RWPE2 (cell line): ENCODE measurements around the gene FIGN.
A peak's percentile ranks its signal among the peaks of the same experiment; 100 is the strongest.

Experiments
- ATAC-seq: fragments of 200-7000 bp; cut with Tn5 transposase; 3 replicates; pipeline ENCODE4 v1.9.1; 2021; ENCODE audit warnings: low read depth
- DNase-seq: peaks from one replicate; pipeline ENCODE4 v3.0.0-alpha.2; 2020; ENCODE audit warnings: low spot score
- H3K27ac ChIP-seq: fragments of 450-650 bp; 2 replicates; pipeline ENCODE4 v1.5.1; 2017; ENCODE audit warnings: mild to moderate bottlenecking; ENCODE audit not compliant: poor library complexity, severe bottlenecking
- H3K27me3 ChIP-seq: fragments of 250-450 bp; sonication (Bioruptor Pico); 2 replicates; pipeline ENCODE4 v1.5.1; 2021; ENCODE audit warnings: mild to moderate bottlenecking, moderate library complexity; ENCODE audit not compliant: insufficient read depth, poor library complexity, severe bottlenecking
- H3K36me3 ChIP-seq: fragments of 250-450 bp; sonication (Bioruptor Pico); 2 replicates; pipeline ENCODE4 v1.5.1; 2020; ENCODE audit warnings: low read depth, mild to moderate bottlenecking, moderate library complexity
- H3K4me1 ChIP-seq: fragments of 250-450 bp; sonication (Bioruptor Pico); 2 replicates; pipeline ENCODE4 v1.5.1; 2021; ENCODE audit warnings: mild to moderate bottlenecking, moderate library complexity; ENCODE audit not compliant: insufficient read depth, poor library complexity, severe bottlenecking
- H3K4me3 ChIP-seq: fragments of 250-450 bp; sonication (Bioruptor Pico); 2 replicates; pipeline ENCODE4 v1.5.1; 2021; ENCODE audit warnings: mild to moderate bottlenecking, moderate library complexity; ENCODE audit not compliant: severe bottlenecking
- H3K9me3 ChIP-seq: fragments of 250-450 bp; sonication (Bioruptor Pico); 2 replicates; pipeline ENCODE4 v1.5.1; 2021; ENCODE audit warnings: mild to moderate bottlenecking, moderate library complexity; ENCODE audit not compliant: severe bottlenecking
- CTCF ChIP-seq: fragments of 450-650 bp; IDR thresholded peaks from one replicate; pipeline ENCODE4 v1.5.1; 2017; ENCODE audit warnings: mild to moderate bottlenecking, moderate library complexity; ENCODE audit not compliant: poor library complexity, severe bottlenecking

Gene FIGN

DNA sequence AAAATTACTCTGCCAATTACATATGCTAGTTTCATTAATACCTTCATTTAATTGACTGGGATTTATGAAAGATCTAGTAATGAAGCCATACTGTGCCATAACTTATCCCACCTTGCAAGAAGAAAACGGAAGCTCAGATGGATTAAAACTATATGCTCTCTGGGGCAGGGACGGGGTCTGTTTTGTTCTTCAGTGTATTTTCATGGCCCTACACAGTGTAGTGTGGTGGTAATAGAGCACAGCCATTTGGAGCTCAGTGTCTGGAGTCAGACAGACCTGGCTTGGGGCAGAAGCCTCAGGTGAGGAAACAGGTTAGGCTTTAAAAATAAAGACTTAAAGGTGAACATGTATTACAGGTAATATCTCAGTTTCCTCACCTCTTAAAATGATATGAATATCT, 62.3 kb downstream of the FIGN start:
- H3K4me3 ChIP-seq: no peak overlapping the region
- no peaks in the 10 kb centered on the region for H3K4me1 ChIP-seq
- ATAC-seq: no peak
- no peak for TF ChIP-seq CTCF
- no peaks in the 10 kb centered on the region for H3K27me3 ChIP-seq
- H3K36me3 ChIP-seq: no peaks in the 10 kb centered on the region
- H3K9me3 ChIP-seq: no peaks in the 10 kb centered on the region
- no peak overlapping the region for H3K27ac ChIP-seq
- no peak for DNase-seq

DNA sequence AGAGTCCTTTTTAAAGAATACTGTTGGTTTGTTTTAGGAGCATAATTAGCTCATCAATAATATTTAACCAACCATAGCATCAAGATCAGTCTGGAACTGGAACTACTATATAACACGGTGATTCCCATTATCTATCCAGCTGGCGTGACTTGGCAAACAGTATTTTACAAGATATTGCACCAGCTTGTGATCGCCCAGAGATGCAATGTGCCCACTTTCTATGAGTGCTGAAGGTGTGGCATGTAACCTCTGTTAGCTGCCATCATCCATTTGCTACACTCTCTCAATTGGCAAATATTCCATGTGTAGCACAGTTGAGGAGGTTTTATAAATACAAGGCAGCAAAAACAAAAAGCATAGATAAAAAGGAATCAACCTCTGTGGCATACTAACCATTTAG, 64.9 kb downstream of the FIGN start:
- no peaks in the 10 kb centered on the region for H3K9me3 ChIP-seq
- no peaks in the 10 kb centered on the region for H3K27me3 ChIP-seq
- H3K4me1 ChIP-seq: peaks cover 23% of the 10 kb centered on the region
- no peak for ATAC-seq
- H3K27ac ChIP-seq: no peak overlapping the region
- H3K4me3 ChIP-seq: no peak overlapping the region
- DNase-seq: no peak
- no peaks in the 10 kb centered on the region for H3K36me3 ChIP-seq
- no peak for TF ChIP-seq CTCF

DNA sequence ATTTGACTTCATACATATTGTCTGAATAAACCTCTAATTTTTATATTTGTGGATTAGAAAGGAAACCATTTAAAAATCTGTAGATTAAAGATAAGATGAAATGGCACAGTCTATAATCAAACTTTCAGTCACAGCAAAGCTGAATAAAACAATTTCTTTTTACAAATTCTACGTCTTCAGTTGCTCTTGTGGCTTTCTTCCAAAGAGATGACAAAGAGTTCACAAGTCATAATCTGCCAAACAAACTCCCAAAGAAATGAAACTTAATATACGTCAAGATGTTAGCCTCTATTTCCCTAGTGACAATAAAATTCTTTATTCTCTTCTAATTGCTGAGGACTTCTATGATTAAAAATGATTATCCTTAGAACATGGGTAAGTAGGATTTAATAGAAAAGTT, 66.3 kb downstream of the FIGN start:
- no peak overlapping the region for H3K27ac ChIP-seq
- H3K27me3 ChIP-seq: no peaks in the 10 kb centered on the region
- DNase-seq: no peak
- no peaks in the 10 kb centered on the region for H3K9me3 ChIP-seq
- H3K4me3 ChIP-seq: no peak overlapping the region
- TF ChIP-seq CTCF: no peak
- H3K36me3 ChIP-seq: no peaks in the 10 kb centered on the region
- peaks cover 38% of the 10 kb centered on the region for H3K4me1 ChIP-seq
- ATAC-seq: no peak

- Histone ChIP-seq H3K27me3 (no peaks in the 10 kb centered on the region), H3K4me1 (peaks cover 42% of the 10 kb centered on the region), H3K36me3 (no peaks in the 10 kb centered on the region), H3K9me3 (no peaks in the 10 kb centered on the region), H3K4me3 (no peak overlapping the region), H3K27ac (peak overlapping the region; percentile 86)
- DNase-seq: no peak
- ATAC-seq: peak; percentile 98
- TF ChIP-seq CTCF: no peak
These were observed 68.5 kb downstream of the FIGN start for GRCh38 chr2:163667064-163667887.

- no peak for ATAC-seq
- no peak for TF ChIP-seq CTCF
These were observed 70.0 kb downstream of the FIGN start for GRCh38 chr2:163665817-163666216.

More at GRCh38 chr2:163665817-163666216, 70.0 kb downstream of the FIGN start:
- no peak for DNase-seq
- Histone ChIP-seq H3K36me3 (no peaks in the 10 kb centered on the region), H3K27me3 (no peaks in the 10 kb centered on the region), H3K4me1 (peaks cover 48% of the 10 kb centered on the region), H3K27ac (peak overlapping the region; percentile 86), H3K9me3 (no peaks in the 10 kb centered on the region), H3K4me3 (no peak overlapping the region)
